ENCODE results near the gene CPO.

DNA sequence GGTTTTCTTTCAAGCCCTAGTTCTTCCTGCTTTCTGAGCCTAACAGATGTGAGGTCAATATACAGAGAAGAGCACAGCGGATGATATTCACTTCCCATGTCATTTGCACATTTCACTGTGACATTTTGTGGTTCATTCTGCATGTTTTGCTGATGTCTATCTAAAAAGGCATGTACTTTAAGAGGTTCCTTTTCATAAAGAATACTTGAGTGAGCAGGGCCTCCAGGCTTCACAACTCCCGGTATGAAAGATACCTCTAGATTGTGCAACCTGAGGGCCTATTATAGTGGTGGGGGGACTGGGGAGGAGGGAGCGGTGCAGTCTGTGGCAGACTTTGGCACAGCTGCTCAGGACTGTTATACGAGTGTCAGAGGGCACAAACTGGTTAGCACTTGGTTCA, 54.6 kb downstream of the CPO start:
- TF ChIP-seq, protein P1, sequence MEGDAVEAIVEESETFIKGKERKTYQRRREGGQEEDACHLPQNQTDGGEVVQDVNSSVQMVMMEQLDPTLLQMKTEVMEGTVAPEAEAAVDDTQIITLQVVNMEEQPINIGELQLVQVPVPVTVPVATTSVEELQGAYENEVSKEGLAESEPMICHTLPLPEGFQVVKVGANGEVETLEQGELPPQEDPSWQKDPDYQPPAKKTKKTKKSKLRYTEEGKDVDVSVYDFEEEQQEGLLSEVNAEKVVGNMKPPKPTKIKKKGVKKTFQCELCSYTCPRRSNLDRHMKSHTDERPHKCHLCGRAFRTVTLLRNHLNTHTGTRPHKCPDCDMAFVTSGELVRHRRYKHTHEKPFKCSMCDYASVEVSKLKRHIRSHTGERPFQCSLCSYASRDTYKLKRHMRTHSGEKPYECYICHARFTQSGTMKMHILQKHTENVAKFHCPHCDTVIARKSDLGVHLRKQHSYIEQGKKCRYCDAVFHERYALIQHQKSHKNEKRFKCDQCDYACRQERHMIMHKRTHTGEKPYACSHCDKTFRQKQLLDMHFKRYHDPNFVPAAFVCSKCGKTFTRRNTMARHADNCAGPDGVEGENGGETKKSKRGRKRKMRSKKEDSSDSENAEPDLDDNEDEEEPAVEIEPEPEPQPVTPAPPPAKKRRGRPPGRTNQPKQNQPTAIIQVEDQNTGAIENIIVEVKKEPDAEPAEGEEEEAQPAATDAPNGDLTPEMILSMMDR (conservative IDR thresholded peaks at IDR 0.05; ENCODE audit: low read length): no peak
- no peak for TF ChIP-seq EZH2phosphoT487 (IDR thresholded peaks at IDR 0.05; ENCODE audit: borderline replicate concordance)

Data from Loucy (cell line).